ENCODE data around the gene COL25A1. TPM values are rescaled to one million over a fixed set of nuclear protein-coding genes. Genes with fewer than 3 reads are reported as not detected.

The COL25A1 gene
- total and polyA plus RNA-seq, 2 donors (not counting 3 experiments of a cell fraction or from before 2014, with no cell fraction given): 0.21 to 3.5 TPM

DNA sequence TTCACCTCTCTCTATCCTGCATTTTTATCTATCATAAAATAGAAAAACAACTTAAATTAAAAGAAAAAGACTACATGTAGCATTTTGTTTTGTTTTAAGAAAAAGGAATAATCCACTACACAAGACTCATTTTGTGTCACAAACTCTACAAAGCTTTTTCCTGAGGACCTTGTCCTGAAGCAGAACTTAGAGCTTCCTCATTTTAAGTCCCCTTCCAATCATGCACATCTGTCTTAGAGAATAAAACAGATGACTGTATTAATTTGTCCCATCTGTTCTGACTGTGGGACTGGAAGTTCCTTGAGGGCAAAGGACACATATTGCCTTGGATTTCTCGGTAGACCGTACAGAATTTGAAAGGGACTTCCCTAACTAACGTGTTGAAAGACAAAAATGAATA is 218.5 kb downstream of the COL25A1 start:
- H3K4me1 ChIP-seq (ENCODE audit: control insufficient read depth, extremely low read depth, insufficient read depth, low read length): peaks cover 12% of the 10 kb centered on the region
- no peaks in the 10 kb centered on the region for H4K20me1 ChIP-seq (replicated peaks; ENCODE audit: control insufficient read depth, extremely low read depth, insufficient read depth, low read length)
- FAIRE-seq (no peak), DNase-seq (ENCODE audit: low read depth, low spot score) (no peak)
- dilution Hi-C loops (cut with MboI; ENCODE audit: extremely low pct_ligation_motif_present, low sequenced_read_pairs): no loop called here
- TF ChIP-seq MAX (IDR thresholded peaks at IDR 0.05; ENCODE audit: insufficient read depth, insufficient read length) (no peak), MYC (IDR thresholded peaks at IDR 0.05; ENCODE audit: low read depth, low read length) (no peak), CTCF (IDR thresholded peaks at IDR 0.05; ENCODE audit: extremely low read depth in 1 of 2, insufficient read depth in 1 of 2, low read depth in 1 of 2, low read length in 2 of 2) (no peak), GATA2 (IDR thresholded peaks at IDR 0.05; ENCODE audit: insufficient read depth, insufficient read length, low read depth, low read length) (no peak), POLR2AphosphoS5 (IDR thresholded peaks at IDR 0.05; ENCODE audit: insufficient read depth, low read depth, low read length) (no peak), EZH2 (IDR thresholded peaks at IDR 0.05; ENCODE audit: borderline replicate concordance, low read depth, low read length, severe bottlenecking) (no peak), POLR2A (IDR thresholded peaks at IDR 0.05; ENCODE audit: low read depth, low read length) (no peak), JUN (IDR thresholded peaks at IDR 0.05; ENCODE audit: borderline replicate concordance, insufficient read depth, insufficient read length, low read depth) (no peak), FOS (IDR thresholded peaks at IDR 0.05; ENCODE audit: borderline replicate concordance, insufficient read depth, low read length) (no peak)
- H3K27ac ChIP-seq (ENCODE audit: insufficient read depth, low read depth, low read length): no peak overlapping the region
- no peaks in the 10 kb centered on the region for H3K36me3 ChIP-seq (ENCODE audit: control insufficient read depth in 2 of 2, extremely low read depth in 1 of 2, insufficient read depth in 2 of 2, low read length in 2 of 2)
- no peaks in the 10 kb centered on the region for H3K79me2 ChIP-seq (ENCODE audit: control insufficient read depth, insufficient read depth, low read length)
- H3K4me3 ChIP-seq (replicated peaks in 1 of 3; ENCODE audit: insufficient read depth in 1 of 3, low read depth in 1 of 3, low read length in 3 of 3): no peak overlapping the region
- no peak overlapping the region for H3K9ac ChIP-seq (replicated peaks; ENCODE audit: extremely low read depth, insufficient read depth, low read length)
- no peaks in the 10 kb centered on the region for H3K9me1 ChIP-seq (replicated peaks; ENCODE audit: control insufficient read depth, extremely low read depth, insufficient read depth, low read length)
- ChIA-PET POLR2A (no interaction called here), CTCF (interaction anchor here (0.9 kb wide), 1 partner anchor 29 kb away, joined by 3 read pairs; no protein-coding TSS in a partner anchor)
- BruUV-seq (replicated peaks): no TSS peak
- no peaks in the 10 kb centered on the region for H3K27me3 ChIP-seq (ENCODE audit: control insufficient read depth in 2 of 2, insufficient read depth in 2 of 2, low read length in 2 of 2)
- H2AFZ ChIP-seq (ENCODE audit: low read depth, low read length): no peak overlapping the region
- intact Hi-C loops (cut with micrococcal nuclease): no loop called here
- H3K4me2 ChIP-seq (ENCODE audit: insufficient read depth, low read length): no peak overlapping the region
- no peaks in the 10 kb centered on the region for H3K9me3 ChIP-seq (replicated peaks; ENCODE audit: control insufficient read depth, insufficient read depth, low read length)
